Upper lobe of right lung (tissue), 1 donor: Measurements from ENCODE around the gene DNAJB2. TPM values are rescaled to one million over a fixed set of nuclear protein-coding genes. Genes with fewer than 3 reads are reported as not detected.

ENCODE experiments used
- ATAC-seq: fragments of 200-7000 bp; cut with Tn5 transposase; one replicate; pipeline ENCODE4 v1.9.1; 2020; ENCODE audit warnings: mild to moderate bottlenecking, moderate library complexity
- DNase-seq: peaks from one replicate; pipeline ENCODE4 v3.0.0-alpha.2; 2020
- H3K27ac ChIP-seq: fragments of 200-600 bp; one replicate; pipeline ENCODE4 v1.8.0; 2022
- H3K27me3 ChIP-seq: fragments of 200-600 bp; one replicate; pipeline ENCODE4 v1.8.0; 2022; ENCODE audit warnings: mild to moderate bottlenecking
- H3K36me3 ChIP-seq: fragments of 200-600 bp; one replicate; pipeline ENCODE4 v1.8.0; 2022
- H3K4me1 ChIP-seq: fragments of 200-600 bp; one replicate; pipeline ENCODE4 v1.8.0; 2022
- H3K4me3 ChIP-seq: fragments of 200-600 bp; one replicate; pipeline ENCODE4 v1.8.0; 2022; ENCODE audit warnings: mild to moderate bottlenecking
- H3K9me3 ChIP-seq: fragments of 200-600 bp; one replicate; pipeline ENCODE4 v1.8.0; 2022
- intact Hi-C: fragments of 100-400 bp; cut with DNase I; formaldehyde crosslinking; loops from one replicate; pipeline ENCODE4 v1.11.0; 2022
- microRNA-seq: library from miRNA; unstranded; fragments of <30 nt; microRNA quantifications from one replicate; pipeline ENCODE4 v1.2.0, GENCODE V29; 2020; ENCODE audit warnings: borderline microRNAs expressed
- total RNA-seq: library from RNA; stranded (reverse); fragmentation: NEBNext Ultra II Directional; extraction: Animal tissue kit (Norgen Biotek cat#: 25700); gene quantifications from one replicate; pipeline ENCODE4 v1.2.1, GENCODE V29; 2021
- TF ChIP-seq, protein P1 (sequence below): fragments of 200-600 bp; IDR thresholded peaks from one replicate; pipeline ENCODE4 v1.8.0; 2022; ENCODE audit warnings: antibody characterized with exemption
- donor health status: DM: no; HTN: yes; CAD: no; lungs with severe emphysema.

Gene DNAJB2
- total RNA-seq, 1 donor from 2014 or later: 79.4 TPM

DNA sequence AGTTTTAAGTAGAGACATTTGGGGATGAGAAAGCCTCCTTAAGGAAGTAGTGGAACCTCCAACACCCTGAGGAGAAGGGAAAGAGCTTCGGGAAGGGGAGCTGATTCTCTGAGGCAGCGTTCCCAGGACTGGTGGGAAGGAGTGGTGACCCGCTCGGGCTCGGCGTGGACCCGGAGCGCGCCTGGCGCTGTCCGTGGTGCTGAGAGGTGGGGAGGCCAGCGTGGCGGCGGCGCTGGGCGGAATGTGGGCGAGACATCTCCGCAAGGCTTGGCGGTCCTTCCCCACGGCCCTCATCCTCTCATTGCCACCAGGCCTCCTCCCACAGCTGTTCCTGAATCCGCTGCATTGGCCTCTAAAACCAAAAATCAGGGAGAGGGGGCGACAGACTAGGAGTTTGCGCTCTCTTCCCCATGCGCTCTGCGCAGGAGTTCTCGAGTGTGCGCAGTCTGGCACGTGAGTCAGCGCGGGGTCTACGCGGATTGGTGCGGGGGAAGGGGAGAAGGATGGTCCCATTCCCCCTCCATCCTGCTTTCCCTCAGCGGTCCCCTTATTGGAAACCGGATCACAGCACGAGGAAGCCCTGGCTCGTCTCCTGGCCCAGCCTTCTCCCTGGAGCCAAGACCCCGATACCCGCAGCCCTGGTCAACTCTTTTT is 52.5 kb downstream of the DNAJB2 start:
- Histone ChIP-seq H3K4me3 (no peak overlapping the region), H3K9me3 (no peaks in the 10 kb centered on the region), H3K27me3 (peaks cover 44% of the 10 kb centered on the region), H3K27ac (no peak overlapping the region), H3K4me1 (no peaks in the 10 kb centered on the region), H3K36me3 (no peaks in the 10 kb centered on the region)
- intact Hi-C loops: no loop called here
- TF ChIP-seq, protein P1, sequence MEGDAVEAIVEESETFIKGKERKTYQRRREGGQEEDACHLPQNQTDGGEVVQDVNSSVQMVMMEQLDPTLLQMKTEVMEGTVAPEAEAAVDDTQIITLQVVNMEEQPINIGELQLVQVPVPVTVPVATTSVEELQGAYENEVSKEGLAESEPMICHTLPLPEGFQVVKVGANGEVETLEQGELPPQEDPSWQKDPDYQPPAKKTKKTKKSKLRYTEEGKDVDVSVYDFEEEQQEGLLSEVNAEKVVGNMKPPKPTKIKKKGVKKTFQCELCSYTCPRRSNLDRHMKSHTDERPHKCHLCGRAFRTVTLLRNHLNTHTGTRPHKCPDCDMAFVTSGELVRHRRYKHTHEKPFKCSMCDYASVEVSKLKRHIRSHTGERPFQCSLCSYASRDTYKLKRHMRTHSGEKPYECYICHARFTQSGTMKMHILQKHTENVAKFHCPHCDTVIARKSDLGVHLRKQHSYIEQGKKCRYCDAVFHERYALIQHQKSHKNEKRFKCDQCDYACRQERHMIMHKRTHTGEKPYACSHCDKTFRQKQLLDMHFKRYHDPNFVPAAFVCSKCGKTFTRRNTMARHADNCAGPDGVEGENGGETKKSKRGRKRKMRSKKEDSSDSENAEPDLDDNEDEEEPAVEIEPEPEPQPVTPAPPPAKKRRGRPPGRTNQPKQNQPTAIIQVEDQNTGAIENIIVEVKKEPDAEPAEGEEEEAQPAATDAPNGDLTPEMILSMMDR: no peak
- DNase-seq (no peak), ATAC-seq (peak; percentile 81)

GRCh38 chr2:219332542-219332941 is 53.4 kb downstream of the DNAJB2 start, which contains the start of gene RESP18:
Gene RESP18, minus strand, starts transcription at chr2:219332744.
- ATAC-seq (no peak), DNase-seq (no peak)
- Histone ChIP-seq H3K9me3 (no peaks in the 10 kb centered on the region), H3K36me3 (no peaks in the 10 kb centered on the region), H3K4me3 (no peak within 1 kb of the TSS), H3K27ac (no peak within 1 kb of the TSS), H3K4me1 (no peaks in the 10 kb centered on the region), H3K27me3 (peaks cover 44% of the 10 kb centered on the region)
- intact Hi-C loops: no loop called here
- TF ChIP-seq, protein P1: no peak

DNA sequence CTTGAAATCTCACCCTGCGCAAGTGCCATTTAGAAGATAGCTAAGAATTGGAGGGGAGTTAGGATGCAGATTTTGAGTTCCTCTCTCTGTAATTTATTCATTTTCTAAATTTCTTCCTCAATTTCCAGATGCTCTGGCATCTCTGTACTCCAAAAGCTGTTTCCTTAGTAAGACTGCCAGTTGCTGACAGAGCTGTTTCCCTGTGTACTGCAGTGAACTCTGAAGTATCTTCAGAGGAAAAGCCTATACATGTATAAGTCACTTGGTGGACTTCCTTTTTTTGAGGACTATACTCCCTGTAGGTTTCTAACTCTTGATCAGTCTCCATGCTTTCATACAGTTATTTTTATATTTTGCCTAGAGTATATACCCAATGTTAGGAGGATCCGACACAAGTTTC is 54.9 kb downstream of the DNAJB2 start:
- intact Hi-C loops: no loop called here
- H3K27me3 ChIP-seq: peaks cover 44% of the 10 kb centered on the region
- TF ChIP-seq, protein P1: no peak
- H3K36me3 ChIP-seq: no peaks in the 10 kb centered on the region
- no peak overlapping the region for H3K4me3 ChIP-seq
- no peaks in the 10 kb centered on the region for H3K4me1 ChIP-seq
- no peak for DNase-seq
- no peaks in the 10 kb centered on the region for H3K9me3 ChIP-seq
- no peak overlapping the region for H3K27ac ChIP-seq
- ATAC-seq: no peak

- no peaks in the 10 kb centered on the region for H3K36me3 ChIP-seq
- DNase-seq (no peak), ATAC-seq (no peak)
- no peaks in the 10 kb centered on the region for H3K9me3 ChIP-seq
- H3K27ac ChIP-seq: no peak overlapping the region
- intact Hi-C loops: no loop called here
- no peaks in the 10 kb centered on the region for H3K4me1 ChIP-seq
- H3K27me3 ChIP-seq: peaks cover 44% of the 10 kb centered on the region
- no peak overlapping the region for H3K4me3 ChIP-seq
- TF ChIP-seq, protein P1: no peak
Measured at GRCh38 chr2:219335373-219335786, 56.2 kb downstream of the DNAJB2 start.

Small RNA genes within 50 kb of the gene (microRNA-seq; reads per million reads assigned to microRNA genes)
- not detected for gene MIR153-1

Other genes starting within 250 kb of the DNAJB2 start
- not detected for gene CFAP65, start 237.8 kb upstream of the DNAJB2 start, total RNA-seq
- 0.69 TPM for gene IHH, start 218.4 kb upstream of the DNAJB2 start, total RNA-seq
- 14.3 TPM for gene NHEJ1, start 118.6 kb upstream of the DNAJB2 start, total RNA-seq
- 3.1 TPM for gene SLC23A3, start 109.3 kb upstream of the DNAJB2 start, total RNA-seq
- gene CNPPD1, start 102.4 kb upstream of the DNAJB2 start, total RNA-seq: 64.0 TPM
- gene RETREG2, start 101.1 kb upstream of the DNAJB2 start, total RNA-seq: 79.8 TPM
- gene ZFAND2B, start 72.6 kb upstream of the DNAJB2 start, total RNA-seq: 41.2 TPM
- 18.2 TPM for gene ABCB6, start 60.4 kb upstream of the DNAJB2 start, total RNA-seq
- gene ATG9A, start 49.7 kb upstream of the DNAJB2 start, total RNA-seq: 48.2 TPM
- gene ANKZF1, start 49.6 kb upstream of the DNAJB2 start, total RNA-seq: 37.6 TPM
- 10.0 TPM for gene GLB1L, start 33.9 kb upstream of the DNAJB2 start, total RNA-seq
- 21.4 TPM for gene STK16, start 33.9 kb upstream of the DNAJB2 start, total RNA-seq
- gene TUBA4B, start 26.1 kb upstream of the DNAJB2 start, total RNA-seq: not detected
- gene TUBA4A, start 25.4 kb upstream of the DNAJB2 start, total RNA-seq: 45.4 TPM
- gene PTPRN, start 30.0 kb downstream of the DNAJB2 start, total RNA-seq: not detected
- not detected for gene RESP18, start 53.4 kb downstream of the DNAJB2 start, total RNA-seq
- 69.9 TPM for gene DNPEP, start 108.5 kb downstream of the DNAJB2 start, total RNA-seq
- gene DES, start 139.0 kb downstream of the DNAJB2 start, total RNA-seq: 59.4 TPM
- gene SPEG, start 155.5 kb downstream of the DNAJB2 start, total RNA-seq: 5.6 TPM
- gene GMPPA, start 219.5 kb downstream of the DNAJB2 start, total RNA-seq: 25.3 TPM
- gene ASIC4, start 235.1 kb downstream of the DNAJB2 start, total RNA-seq: 0.55 TPM